A204.1 (cell line): ENCODE data around the gene C15orf40.

Experiments used
- FAIRE-seq: peaks from 2 replicates; lab custom pipeline; 2012; peaks lifted over from hg19 to GRCh38; lab: Jason Lieb, UNC

C15orf40 gene

GRCh38 chr15:82993144-82993543 lies 18.3 kb downstream of the C15orf40 start:
- no peak for FAIRE-seq

DNA sequence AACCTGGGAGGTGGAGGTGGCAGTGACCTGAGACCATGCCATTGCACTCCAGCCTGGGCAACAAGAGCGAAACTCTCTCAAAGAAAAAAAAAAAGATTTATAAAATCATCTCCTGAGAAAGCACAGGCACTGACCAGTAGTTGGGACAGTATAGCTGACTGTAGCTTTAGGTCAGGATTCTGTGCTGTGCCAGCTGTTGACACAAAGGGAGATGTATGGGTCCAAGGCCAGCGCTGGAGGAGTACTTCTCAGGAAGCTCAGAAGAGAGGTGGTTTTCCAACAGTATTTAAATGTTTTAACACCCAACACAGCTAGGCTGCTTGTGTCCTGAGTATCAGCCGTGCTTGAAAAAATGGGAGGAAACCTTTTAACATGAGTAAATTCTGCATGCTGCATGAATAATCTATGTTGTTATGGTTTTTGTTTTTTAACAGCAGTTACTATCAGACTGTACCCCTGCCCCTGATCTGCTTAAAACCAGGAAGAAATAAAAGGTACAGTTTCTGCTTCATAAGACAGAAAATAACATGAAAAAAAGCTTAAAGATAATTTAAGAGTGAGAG lies 18.9 kb downstream of the C15orf40 start:
- FAIRE-seq: no peak

DNA sequence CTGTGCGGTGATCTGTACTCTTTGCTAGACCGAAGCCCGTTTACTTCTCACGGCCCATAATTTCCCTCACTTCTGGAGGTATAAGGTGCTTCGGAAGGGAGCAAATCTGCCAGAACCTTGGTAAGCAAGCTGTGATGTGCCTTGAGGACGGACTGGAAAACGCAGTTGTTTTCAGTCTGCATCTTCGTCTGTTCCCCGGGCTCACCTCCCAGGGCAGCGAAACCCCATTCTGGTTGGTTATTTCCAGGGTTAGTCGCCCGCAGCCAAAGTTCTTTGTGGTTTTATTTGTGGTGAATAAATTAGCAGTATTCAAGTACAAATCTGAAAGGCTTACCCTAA lies 25.0 kb downstream of the C15orf40 start:
- FAIRE-seq: no peak

- peak; percentile 75 for FAIRE-seq
Measured at GRCh38 chr15:82985688-82986441, 25.6 kb downstream of the C15orf40 start, which contains the start of gene RAMAC. TSS of gene RAMAC (plus strand) at chr15:82986210. CDS start at chr15:82989019, 2,809 bp downstream.

- FAIRE-seq: no peak
Measured at GRCh38 chr15:82980981-82981380, 30.5 kb downstream of the C15orf40 start.

DNA sequence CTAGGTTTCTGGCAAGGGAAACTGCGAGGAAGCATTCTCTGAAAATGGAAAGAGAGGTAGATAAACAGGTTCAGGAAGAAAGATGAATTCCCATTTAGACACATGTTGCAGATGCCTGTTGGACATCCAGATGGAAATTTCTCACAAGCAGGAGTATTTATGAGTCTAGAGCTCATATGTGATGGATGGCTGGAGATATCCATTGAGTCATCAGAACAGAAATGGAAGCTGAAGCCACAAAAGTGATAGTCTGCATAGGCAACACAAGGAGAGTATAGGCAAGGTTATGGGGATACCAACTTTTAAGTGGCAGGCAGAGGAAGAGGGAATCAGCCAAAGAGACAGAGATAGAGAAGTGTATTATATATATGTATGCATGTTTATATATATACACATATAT lies 31.7 kb downstream of the C15orf40 start:
- no peak for FAIRE-seq

- FAIRE-seq: no peak
Measured at GRCh38 chr15:82978438-82978837, 33.0 kb downstream of the C15orf40 start.

DNA sequence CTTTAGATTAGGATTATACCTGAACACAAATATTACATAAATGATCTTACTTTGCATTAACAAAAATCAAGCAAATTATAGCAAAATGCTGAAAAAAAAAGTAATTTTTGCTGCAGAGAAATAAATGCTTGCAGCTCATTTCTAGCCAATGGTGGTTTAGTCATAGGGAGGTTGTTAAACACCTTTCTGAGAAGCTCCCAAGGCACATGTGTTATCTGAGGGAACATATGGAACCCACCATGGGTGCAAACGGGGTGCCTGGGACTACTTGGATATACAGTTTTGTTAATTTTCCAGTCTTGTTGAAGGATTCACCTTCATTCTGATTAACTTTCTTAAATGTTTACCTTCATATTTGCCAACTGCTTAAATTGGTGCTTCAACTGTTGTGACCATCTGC lies 34.4 kb downstream of the C15orf40 start:
- no peak for FAIRE-seq

DNA sequence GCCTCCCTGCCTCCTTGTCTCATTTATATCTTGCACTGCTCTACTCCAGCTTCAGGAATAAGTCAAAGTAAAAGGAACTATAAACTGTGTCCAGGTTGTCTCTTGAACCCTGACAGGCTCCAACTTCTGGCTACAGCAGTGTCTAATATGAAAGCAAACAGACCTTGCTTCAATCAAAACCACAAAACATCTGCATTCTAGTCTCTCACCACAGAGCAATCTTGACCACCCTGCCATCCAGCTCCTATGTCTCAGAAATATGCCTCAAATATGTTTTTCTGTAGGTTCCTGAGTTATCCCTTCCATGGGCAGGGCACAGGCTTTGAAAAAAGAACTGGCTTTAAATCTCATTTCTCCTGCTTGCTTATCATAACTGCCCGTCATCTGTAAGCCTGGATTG lies 38.4 kb downstream of the C15orf40 start:
- no peak for FAIRE-seq

DNA sequence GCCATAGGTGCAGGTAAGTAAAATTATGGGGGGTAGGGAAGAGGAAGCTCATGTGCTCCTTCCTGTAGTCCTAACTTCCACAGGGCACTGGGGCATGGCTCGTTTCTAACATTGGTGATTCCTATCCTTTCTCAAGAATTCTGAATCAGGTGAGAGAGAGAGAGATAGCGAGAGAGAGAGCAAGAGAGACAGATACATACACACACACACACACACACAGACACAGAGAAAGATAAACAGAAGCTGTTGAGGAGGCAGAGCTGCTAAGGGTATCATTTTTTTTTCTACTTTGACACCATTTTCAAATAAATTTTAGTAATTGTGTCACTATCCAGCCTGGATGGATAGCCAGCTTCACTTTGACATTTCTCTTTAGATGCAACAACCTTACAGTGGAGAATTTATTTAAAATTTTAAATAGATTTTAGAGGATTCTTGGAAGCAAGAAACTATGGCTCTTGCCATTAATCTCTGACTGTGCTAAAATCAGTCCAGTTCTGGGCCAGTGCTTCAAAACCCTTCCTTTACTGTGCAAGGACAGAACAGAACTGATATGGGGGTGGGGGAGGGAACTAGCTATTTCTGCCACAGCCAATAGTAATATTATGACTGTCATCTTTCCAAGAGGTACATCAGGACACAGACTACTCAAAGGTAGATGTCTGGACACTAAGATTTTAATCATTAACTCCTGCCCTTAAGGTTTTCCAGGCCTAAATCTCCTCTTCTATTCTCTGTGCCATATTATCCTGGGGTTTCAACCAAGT lies 40.0 kb downstream of the C15orf40 start:
- FAIRE-seq: no peak

GRCh38 chr15:82970696-82971095 lies 40.7 kb downstream of the C15orf40 start:
- no peak for FAIRE-seq

GRCh38 chr15:82970078-82970686 lies 41.3 kb downstream of the C15orf40 start:
- no peak for FAIRE-seq

DNA sequence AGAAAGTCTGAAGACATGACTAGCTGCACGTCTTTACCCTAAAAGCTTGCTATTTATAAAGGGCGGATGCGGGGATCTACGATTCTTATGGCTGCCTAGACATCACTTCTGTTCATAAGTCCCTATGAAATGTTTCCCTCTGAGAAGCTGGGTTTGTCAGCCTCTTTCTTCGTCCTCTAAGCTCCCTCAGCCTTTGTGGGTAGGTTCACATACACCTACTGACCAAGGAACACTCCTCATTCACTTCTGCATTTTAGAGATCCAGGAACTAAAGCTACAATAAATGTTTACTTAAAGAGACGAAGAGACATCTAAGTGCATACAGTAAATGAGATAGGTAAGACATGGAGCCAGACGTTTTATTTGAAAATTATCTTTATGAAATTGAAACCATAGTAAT lies 42.1 kb downstream of the C15orf40 start:
- FAIRE-seq: no peak

DNA sequence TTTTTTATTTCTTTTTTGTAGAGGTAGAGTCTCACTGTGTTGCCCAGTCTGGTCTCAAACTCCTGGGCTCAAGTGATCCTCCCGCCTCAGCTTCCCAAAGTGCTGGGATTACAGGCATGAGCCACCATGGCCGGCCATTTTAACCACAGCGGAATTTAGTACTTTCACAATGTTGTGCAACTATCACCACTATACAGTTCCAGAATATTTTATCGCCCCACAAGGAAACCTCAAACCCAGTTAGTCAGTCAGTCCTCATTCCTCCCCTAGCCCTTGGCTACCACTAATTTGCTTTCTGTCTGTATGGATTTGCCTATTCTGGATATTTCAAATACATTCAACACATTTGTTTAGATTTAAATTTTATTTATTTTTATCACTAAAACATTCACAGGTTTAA lies 43.4 kb downstream of the C15orf40 start:
- no peak for FAIRE-seq

GRCh38 chr15:82966671-82967071 lies 44.8 kb downstream of the C15orf40 start:
- FAIRE-seq: no peak

DNA sequence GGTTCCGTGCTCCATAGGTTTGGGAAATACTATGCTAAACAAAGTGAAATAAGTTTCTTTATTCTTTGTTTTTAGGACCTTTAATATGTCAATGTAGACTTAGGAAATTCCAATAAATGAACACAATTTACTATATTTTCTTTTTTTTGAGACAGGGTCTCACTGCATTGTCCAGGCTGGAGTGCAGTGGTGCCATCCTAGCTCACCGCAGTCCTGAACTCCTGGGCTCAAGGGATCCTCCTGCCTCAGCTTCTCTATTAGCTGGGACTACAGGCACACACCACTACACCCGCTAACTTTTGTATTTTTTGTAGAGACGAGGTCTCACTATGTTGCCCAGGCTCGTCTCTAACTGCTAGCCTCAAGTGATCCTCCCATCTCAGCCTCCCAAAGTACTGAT lies 46.5 kb downstream of the C15orf40 start:
- no peak for FAIRE-seq

GRCh38 chr15:82963471-82964341 lies 47.7 kb downstream of the C15orf40 start:
- no peak for FAIRE-seq

- no peak for FAIRE-seq
Measured at GRCh38 chr15:82960766-82961165, 50.7 kb downstream of the C15orf40 start.

GRCh38 chr15:82959423-82959822 lies 52.0 kb downstream of the C15orf40 start:
- FAIRE-seq: no peak

- FAIRE-seq: no peak
Measured at GRCh38 chr15:82958638-82959037, 52.8 kb downstream of the C15orf40 start.

DNA sequence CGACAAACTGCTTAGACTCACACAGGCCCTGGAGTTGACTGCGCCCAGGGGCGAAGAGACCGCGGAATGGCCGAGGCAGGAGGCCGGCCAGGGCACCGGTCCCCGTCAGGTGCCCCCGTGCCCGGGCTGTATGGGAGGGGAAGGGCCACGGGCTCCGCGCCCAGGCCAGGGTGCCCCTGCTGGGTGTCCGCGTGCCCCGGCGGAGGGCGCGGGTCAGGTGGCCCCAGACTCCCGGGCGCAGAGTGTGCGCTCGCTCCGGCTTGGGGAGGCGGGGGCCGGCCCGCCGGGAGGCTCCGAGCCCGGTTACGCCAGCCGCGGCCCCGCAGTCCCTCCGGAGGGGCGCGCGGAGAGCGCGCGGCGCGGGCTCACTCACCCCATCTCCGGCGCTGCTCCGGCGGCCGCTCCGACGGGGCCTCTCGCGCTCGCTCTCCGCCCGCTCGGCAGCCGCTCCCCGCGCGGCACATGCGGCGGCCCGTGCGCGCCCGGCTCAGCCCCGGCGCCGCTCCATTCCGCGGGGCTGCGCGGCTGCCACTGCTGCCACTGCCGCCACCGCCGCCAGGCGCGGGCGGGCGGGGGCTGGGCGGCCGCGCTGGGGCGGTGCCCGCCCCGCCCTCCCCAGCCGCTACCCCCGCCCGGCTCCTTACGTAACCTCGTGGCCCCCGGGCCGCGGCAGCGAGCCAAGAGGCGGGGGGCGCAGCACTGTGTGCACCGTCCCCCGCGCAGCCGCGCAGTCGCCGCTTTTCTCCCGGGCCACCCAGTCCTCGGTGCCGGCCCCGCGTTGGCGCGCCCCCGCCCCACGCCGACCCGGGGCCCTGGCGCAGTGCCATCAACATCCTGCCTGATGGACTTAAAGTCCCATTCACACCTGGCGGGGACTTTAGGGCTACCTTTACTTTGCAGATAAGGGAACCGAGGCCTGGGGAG lies 59.0 kb downstream of the C15orf40 start, which contains the start of gene HOMER2:
HOMER2 (minus strand) TSS at position 563 of the 924 bp plus-strand sequence; CDS start at position 378, 185 bp downstream.
- FAIRE-seq: no peak
